Loucy (cell line): ENCODE measurements around the gene S1PR4.

Experiments
- EZH2phosphoT487 ChIP-seq: fragments of 200-600 bp; IDR thresholded peaks from 2 replicates; pipeline ENCODE4 v1.6.1; 2018; ENCODE audit warnings: antibody characterized with exemption, mild to moderate bottlenecking, moderate library complexity, borderline replicate concordance
- TF ChIP-seq, protein P1 (sequence below): fragments of 200-600 bp; sonication (generic); conservative IDR thresholded peaks from 2 replicates; pipeline ENCODE4 v1.5.1; 2014; ENCODE audit warnings: mild to moderate bottlenecking, antibody characterized with exemption, low read length

DNA sequence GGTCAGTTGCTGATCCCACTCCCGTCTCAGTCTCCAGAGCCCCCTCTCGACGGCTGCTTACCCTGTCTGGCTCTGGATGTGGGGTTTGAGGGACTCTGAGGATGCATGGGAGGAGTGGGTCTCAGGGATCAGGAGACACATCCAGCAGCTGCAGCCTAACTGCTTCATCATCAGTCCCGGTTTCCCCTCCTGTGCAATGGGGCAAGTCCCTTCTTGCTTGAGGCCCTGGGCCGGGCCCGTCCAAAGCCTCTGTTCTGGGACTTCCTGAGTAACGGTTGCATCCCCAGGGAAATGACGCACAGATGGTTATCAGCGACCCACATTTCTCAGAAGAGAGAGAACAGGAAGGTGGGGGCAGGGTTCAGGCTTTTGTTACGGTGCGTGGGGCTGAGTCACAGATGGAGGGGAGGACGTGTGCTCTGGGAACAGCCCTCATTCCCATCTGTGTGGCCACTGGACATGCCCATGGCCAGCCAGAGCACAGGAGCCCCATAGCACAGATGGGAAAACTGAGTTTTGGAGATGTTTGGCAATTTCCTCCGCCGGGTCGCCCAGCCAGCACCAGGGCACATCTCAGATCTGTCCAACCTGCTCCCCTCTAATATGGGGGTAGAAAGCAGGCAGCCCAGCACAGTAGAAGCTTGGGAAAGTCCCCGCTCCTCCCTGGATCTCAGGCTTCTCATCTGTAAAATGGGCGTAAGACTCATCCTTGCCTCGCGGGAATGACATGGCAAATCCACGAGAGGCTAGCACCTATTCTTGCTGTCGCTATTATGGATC, 23.4 kb upstream of the S1PR4 start:
- TF ChIP-seq, protein P1, sequence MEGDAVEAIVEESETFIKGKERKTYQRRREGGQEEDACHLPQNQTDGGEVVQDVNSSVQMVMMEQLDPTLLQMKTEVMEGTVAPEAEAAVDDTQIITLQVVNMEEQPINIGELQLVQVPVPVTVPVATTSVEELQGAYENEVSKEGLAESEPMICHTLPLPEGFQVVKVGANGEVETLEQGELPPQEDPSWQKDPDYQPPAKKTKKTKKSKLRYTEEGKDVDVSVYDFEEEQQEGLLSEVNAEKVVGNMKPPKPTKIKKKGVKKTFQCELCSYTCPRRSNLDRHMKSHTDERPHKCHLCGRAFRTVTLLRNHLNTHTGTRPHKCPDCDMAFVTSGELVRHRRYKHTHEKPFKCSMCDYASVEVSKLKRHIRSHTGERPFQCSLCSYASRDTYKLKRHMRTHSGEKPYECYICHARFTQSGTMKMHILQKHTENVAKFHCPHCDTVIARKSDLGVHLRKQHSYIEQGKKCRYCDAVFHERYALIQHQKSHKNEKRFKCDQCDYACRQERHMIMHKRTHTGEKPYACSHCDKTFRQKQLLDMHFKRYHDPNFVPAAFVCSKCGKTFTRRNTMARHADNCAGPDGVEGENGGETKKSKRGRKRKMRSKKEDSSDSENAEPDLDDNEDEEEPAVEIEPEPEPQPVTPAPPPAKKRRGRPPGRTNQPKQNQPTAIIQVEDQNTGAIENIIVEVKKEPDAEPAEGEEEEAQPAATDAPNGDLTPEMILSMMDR = no peak
- TF ChIP-seq EZH2phosphoT487 = no peak
